NOMO-1 treated with dmso at 0.1 percent for 144 hours (cell line): ENCODE data around the gene ACSL5.
A peak's percentile ranks its signal among the peaks of the same experiment; 100 is the strongest.

ENCODE experiments used
- DNase-seq: peaks from one replicate; lab custom pipeline; 2025; ENCODE audit not compliant: unreplicated experiment; lab: John Stamatoyannopoulos, UW

ACSL5 gene, protein sequence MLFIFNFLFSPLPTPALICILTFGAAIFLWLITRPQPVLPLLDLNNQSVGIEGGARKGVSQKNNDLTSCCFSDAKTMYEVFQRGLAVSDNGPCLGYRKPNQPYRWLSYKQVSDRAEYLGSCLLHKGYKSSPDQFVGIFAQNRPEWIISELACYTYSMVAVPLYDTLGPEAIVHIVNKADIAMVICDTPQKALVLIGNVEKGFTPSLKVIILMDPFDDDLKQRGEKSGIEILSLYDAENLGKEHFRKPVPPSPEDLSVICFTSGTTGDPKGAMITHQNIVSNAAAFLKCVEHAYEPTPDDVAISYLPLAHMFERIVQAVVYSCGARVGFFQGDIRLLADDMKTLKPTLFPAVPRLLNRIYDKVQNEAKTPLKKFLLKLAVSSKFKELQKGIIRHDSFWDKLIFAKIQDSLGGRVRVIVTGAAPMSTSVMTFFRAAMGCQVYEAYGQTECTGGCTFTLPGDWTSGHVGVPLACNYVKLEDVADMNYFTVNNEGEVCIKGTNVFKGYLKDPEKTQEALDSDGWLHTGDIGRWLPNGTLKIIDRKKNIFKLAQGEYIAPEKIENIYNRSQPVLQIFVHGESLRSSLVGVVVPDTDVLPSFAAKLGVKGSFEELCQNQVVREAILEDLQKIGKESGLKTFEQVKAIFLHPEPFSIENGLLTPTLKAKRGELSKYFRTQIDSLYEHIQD

DNA sequence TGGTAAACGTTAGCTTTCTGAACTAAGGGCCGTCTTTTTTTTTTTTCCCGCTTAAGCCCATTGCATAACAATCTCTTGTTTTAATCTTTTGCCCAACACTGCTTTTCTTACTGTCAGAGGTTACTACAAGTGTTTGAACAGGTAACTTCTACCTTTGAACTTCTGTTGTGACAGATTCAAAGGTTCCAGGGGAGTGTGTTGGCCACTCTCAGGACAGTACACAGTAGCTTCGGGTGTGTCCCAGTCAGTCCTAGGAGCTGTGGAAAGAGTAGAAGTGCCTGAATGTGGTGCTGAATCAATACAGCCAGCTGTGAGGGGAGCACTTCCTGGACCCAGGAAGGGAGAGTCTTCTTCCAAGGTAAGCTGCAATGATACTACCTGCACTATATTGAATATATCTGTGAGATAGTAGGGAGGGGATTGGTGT is at the start of gene ACSL5:
Gene ACSL5, plus strand, starts transcription at position 205 of the 427 bp plus-strand sequence. CDS start 20,831 bp downstream, outside the sequence.
- DNase-seq = no peak

GRCh38 chr10:112327678-112328077 is 46.2 kb upstream of the ACSL5 start:
- no peak for DNase-seq

DNA sequence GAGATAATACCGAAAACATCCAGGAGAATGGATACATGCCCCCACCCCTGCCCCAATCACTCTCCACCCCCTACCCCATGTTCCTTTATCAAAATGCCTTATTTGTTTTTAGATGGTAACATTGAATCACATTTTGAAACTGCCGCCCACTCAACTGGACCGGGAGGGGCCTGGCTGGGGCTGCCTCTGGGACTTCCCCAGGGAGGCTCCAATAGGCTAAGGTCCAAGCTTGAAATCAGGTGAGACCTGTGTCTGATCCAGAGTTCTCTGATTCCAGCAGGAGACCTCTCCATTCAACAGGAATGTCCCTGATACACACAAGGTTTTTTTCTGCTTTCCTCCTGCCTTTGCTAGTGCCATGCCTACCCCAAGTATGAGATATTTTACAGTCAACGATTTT is 43.8 kb upstream of the ACSL5 start:
- DNase-seq = no peak

DNA sequence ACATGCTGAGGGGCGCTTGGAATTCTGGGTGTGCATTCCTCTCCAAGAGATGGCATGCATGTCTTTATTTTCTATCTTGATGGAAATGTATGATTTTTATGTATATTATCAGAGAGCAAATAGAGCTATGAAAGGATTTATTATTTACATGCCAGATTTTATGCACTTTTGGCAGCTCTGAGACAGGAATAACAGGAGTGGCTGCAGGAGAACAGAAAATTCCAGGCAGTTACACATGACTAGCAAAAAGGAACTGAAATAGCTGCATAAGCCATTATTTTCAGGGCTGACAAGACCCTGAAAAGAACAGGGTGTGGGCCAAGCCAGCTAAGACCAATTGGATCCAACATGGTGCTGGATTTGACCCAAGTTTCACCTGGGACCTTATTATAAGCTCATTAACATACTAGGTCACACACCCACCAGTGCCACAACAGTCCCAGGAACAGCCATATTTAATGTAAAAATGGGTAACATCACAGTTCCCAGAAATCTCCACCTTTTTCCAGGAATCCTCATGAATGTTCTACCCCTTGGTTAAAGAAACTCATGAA is 43.2 kb upstream of the ACSL5 start:
- no peak for DNase-seq

- no peak for DNase-seq
Measured at GRCh38 chr10:112332022-112332421, 41.9 kb upstream of the ACSL5 start.

GRCh38 chr10:112332509-112333228 is 41.2 kb upstream of the ACSL5 start:
- DNase-seq = no peak

DNA sequence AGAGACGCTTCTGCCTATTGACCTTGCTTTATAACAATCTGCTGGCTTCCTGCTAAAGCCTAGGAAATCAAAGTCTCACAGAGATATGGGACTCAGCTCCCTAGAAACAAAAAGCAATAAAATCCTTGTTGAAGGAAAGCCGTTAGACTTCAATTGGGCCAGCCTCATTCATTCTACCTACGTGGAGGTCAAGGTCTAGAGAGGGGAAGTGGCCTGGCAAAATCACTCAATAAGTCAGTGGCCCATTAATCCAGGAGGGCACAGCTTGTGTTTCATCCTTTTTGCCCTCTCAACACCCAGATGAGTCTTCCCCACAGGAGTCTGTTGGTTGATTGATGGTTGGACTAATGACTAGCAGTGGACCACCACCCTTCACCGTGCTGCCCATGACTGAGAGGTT is 40.5 kb upstream of the ACSL5 start:
- DNase-seq = no peak

- DNase-seq = peak; percentile 4
Measured at GRCh38 chr10:112335111-112335867, 38.6 kb upstream of the ACSL5 start.

DNA sequence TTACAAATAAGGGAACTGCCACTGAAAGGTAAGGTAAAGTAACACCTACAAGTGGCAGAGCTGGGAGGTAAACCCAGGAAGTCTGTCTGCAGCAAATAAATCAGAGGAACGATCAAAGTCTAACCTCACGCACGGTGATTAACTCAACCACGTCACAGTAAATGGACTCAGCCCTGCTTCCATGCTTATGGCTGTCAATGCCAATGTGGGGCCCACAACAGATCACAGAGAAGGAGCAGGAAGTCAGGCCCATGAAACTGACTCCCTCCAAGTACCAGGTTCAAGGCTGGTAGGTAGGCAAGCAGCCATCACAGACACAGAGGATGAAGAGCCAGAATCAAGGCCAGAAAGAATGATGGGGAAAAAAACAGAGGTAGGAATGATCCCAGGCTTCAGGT is 38.0 kb upstream of the ACSL5 start:
- DNase-seq = no peak

GRCh38 chr10:112336556-112337201 is 37.2 kb upstream of the ACSL5 start:
- no peak for DNase-seq

- DNase-seq = no peak
Measured at GRCh38 chr10:112338957-112339356, 35.0 kb upstream of the ACSL5 start.

GRCh38 chr10:112340601-112341000 is 33.3 kb upstream of the ACSL5 start:
- no peak for DNase-seq

GRCh38 chr10:112343056-112343806 is 30.7 kb upstream of the ACSL5 start:
- DNase-seq = no peak

DNA sequence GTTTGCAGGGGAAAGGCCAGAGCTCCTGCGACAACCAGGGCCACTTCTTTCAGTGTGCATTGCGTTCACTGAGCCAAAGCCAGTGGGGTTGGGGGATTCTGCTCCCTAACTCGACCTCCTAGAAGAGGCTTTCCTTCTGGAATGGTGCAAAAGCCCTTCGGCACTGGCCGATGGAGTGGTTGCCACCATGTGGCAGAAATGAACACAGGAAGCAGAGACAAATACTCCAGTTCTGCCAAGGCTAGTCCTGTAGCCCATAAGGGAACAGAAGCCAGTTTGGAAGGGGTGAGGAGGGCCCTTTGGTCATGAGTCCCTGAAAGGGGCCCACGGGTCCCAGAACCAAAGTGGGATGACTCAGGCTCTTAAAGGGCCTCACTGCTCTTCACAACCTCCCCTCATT is 29.7 kb upstream of the ACSL5 start:
- no peak for DNase-seq

- no peak for DNase-seq
Measured at GRCh38 chr10:112345202-112345601, 28.7 kb upstream of the ACSL5 start.

DNA sequence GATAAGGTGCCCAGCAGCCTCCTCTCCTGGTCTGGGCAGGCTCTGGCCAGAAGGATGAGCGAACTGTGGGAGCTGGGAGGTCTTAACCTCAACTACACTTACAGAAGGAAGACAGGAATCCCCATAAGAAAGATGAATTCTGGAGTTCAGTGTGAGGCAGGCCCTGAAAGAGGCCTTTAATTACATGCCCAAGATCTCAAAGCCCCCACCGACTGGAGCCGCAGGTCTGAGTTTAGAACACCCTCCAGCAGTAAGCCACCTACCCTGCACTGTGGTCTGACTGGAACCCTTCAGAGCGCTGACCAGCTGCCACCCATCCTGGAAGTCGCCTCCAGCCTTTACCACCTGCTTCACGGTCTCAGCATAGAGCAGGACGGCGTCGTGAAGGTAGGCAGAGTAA is 28.2 kb upstream of the ACSL5 start:
- DNase-seq = no peak

- DNase-seq = no peak
Measured at GRCh38 chr10:112346774-112347173, 27.1 kb upstream of the ACSL5 start.

DNA sequence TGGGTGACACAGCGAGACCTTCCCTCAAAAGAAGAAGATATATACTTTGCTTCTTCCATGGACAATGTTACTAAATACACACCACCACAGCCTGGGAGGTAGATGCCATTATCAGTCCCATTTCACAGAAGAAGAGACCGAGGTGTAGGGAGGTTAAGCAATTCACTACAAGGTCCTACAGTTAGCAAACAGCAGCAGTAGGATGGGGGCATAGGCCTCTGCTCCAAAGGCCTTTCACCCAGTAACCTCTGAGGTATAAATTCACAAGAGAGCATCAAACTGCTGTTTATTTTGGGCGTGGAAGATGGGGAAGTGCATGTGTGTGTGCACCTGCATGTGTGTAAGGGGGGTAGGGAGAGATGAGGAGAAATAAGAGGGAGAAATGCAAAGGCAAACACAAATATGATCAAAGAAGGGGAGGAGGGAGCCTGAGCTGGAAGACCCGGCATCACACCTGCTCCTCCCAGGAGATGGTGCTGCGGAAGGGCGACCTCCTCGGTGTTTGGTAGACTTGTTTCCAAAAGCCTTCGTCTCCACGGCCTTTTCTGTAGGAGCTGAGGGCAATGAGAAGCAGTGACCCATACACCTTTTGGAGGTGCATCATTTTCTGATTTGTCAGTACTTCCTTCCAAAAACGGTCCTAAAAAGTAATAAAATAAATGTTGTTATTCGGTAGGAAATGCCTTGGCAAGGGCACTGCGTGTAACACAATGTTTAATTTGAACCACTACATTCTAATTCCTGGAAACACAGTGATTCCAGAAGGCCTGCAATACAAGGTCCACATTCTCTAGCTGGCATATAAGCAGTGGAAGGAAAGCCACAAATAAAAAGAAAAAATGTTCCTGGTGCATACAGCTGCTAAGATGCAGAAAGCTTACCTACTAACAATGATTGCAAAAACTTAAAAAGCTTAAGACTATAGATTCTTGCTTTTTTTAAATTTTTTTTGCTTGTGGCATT is 25.9 kb upstream of the ACSL5 start:
- DNase-seq = no peak
